Natural killer cell treated with Interleukin-12 subunit alpha and Interleukin-12 subunit beta and Interleukin-15 and Interleukin-18, amount 100 ng/mL, for 72 hours (primary cell): ENCODE measurements around the gene TMPRSS13. TPM values are rescaled to one million over a fixed set of nuclear protein-coding genes. Genes with fewer than 3 reads are reported as not detected.

ENCODE experiments used
- ATAC-seq, 2 donors: fragments of 150-1000 bp; cut with Tn5 transposase in 1 of 2; sonication (Bioruptor Pico), chemical (Tn5 transposase) in 1 of 2; 2 replicates each; pipeline ENCODE4 v1.10.0; 2021
- DNase-seq: peaks from one replicate; pipeline ENCODE4 v3.0.0; 2022; ENCODE audit warnings: low spot score
- H3K27ac Mint-ChIP-seq, 2 donors: 1 replicate in 1 of 2; 2 replicates in 1 of 2; pipeline ENCODE4 v1.8.0; 2022; ENCODE audit warnings: mixed read lengths in 2 of 2, mild to moderate bottlenecking in 1 of 2, moderate library complexity in 1 of 2
- H3K27me3 Mint-ChIP-seq, 2 donors: 1 replicate in 1 of 2; 2 replicates in 1 of 2; pipeline ENCODE4 v1.8.0; 2022; ENCODE audit warnings: mixed read lengths in 2 of 2
- H3K36me3 Mint-ChIP-seq: one replicate; pipeline ENCODE4 v1.8.0; 2022; ENCODE audit warnings: mixed read lengths
- H3K4me1 Mint-ChIP-seq, 2 donors: 1 replicate in 1 of 2; 2 replicates in 1 of 2; pipeline ENCODE4 v1.8.0; 2022; ENCODE audit warnings: low read depth in 2 of 2, mixed read lengths in 2 of 2, mild to moderate bottlenecking in 1 of 2
- H3K4me3 Mint-ChIP-seq: one replicate; pipeline ENCODE4 v1.8.0; 2022; ENCODE audit warnings: mixed read lengths
- H3K9me3 Mint-ChIP-seq: 2 replicates; pipeline ENCODE4 v1.8.0; 2022; ENCODE audit warnings: mixed read lengths
- total RNA-seq, 2 donors: library from RNA; stranded (reverse); gene quantifications; one replicate each; pipeline ENCODE4 v1.2.3, GENCODE V29; 2022

Gene TMPRSS13
- total RNA-seq, 2 donors from 2014 or later: 0.19 to 0.36 TPM

- no peaks in the 10 kb centered on the region for H3K27me3 Mint-ChIP-seq
- H3K27ac Mint-ChIP-seq: no peak overlapping the region
- H3K4me1 Mint-ChIP-seq: peaks cover 14% of the 10 kb centered on the region in 2 donors
- ATAC-seq (no peak), DNase-seq (no peak)
- H3K36me3 Mint-ChIP-seq: no peaks in the 10 kb centered on the region
- no peaks in the 10 kb centered on the region for H3K9me3 Mint-ChIP-seq
- no peak overlapping the region for H3K4me3 Mint-ChIP-seq
Measured at GRCh38 chr11:117909611-117910382, 19.4 kb downstream of the TMPRSS13 start.

DNA sequence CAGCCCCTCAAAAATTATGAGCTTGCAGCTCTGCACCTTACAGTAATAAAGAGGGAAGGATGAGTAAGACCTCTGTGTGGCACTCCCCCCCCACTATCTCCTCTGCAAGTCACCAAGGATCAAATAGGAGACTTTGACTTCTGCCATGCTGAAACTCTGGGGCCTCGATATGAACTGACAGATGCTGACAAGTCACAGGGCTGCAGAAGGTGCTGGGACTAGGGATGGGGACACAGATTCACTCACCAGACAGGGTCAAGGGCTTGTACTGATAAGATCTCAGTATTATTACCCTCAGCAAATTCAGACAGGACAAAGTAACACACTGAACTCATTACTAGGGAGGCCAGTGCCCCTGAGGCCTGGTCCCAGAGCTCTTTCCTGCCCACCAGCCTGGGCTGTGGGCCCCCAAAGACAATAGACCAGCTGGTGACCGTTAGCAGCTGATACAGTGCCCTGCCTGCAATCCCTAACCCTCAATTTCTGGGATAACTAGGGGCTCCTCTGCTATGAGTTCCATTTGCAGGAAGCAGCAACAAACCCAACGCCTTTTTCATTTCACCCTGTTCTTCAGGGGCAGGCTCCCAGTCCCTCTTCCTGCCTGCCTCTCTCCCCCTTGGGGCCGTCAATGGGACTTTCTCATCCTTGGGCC lies 20.1 kb downstream of the TMPRSS13 start:
- no peak overlapping the region for H3K4me3 Mint-ChIP-seq
- no peaks in the 10 kb centered on the region for H3K27me3 Mint-ChIP-seq
- no peak for ATAC-seq
- DNase-seq: no peak
- no peaks in the 10 kb centered on the region for H3K9me3 Mint-ChIP-seq
- H3K36me3 Mint-ChIP-seq: no peaks in the 10 kb centered on the region
- H3K4me1 Mint-ChIP-seq: peaks cover 14% of the 10 kb centered on the region in 2 donors
- H3K27ac Mint-ChIP-seq: no peak overlapping the region

DNA sequence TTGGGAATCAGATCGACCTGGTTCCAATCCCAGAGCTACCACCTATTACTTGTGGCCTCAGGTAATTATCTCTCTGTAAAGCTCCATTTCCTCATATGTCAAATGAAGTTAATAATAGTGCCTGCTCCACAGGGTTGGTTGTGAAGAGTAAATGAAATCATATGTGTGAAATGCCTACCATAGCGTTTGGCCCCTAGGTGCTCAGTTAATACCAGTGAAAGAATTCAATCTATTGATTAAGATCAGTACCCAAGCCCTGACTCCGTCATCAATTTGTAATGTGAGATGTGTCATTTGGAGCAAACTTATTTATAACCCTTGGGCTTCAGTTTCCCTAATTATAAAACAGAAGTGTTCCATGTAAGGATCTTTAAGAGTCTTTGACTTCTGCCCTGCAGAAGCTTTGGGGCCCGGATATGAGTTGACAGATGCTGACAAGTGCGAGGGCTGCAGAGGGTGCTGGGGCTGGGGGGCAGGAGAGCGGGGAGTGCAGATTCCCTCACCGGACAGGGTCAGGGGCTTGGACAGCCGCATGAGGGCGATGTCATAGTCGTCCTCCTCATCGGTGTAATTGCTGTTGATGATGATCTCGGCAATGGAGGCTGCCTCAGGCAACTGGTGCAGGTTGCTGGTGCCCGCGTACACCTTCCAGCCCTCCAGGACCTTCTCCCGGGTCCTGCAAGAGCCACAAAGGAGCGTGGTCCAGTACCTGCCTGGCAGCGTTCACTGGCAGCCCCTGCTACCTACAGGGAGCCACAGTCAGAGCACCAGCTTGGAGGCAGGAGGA lies 20.9 kb downstream of the TMPRSS13 start:
- Mint-ChIP-seq H3K36me3 (no peaks in the 10 kb centered on the region), H3K4me3 (no peak overlapping the region), H3K27me3 (no peaks in the 10 kb centered on the region), H3K9me3 (no peaks in the 10 kb centered on the region), H3K27ac (peak overlapping the region; percentile 17 to 52), H3K4me1 (peaks cover 12 to 14% of the 10 kb centered on the region in 2 donors)
- ATAC-seq (no peak), DNase-seq (no peak)

- H3K4me3 Mint-ChIP-seq: peak overlapping the region; percentile 5
- H3K9me3 Mint-ChIP-seq: no peaks in the 10 kb centered on the region
- H3K27me3 Mint-ChIP-seq: no peaks in the 10 kb centered on the region
- peak; percentile 93 to 96 for ATAC-seq
- DNase-seq: peak; percentile 73
- peak overlapping the region; percentile 17 to 52 for H3K27ac Mint-ChIP-seq
- H3K36me3 Mint-ChIP-seq: no peaks in the 10 kb centered on the region
- peaks cover 9 to 12% of the 10 kb centered on the region in 2 donors for H3K4me1 Mint-ChIP-seq
Measured at GRCh38 chr11:117907276-117908108, 21.7 kb downstream of the TMPRSS13 start.

DNA sequence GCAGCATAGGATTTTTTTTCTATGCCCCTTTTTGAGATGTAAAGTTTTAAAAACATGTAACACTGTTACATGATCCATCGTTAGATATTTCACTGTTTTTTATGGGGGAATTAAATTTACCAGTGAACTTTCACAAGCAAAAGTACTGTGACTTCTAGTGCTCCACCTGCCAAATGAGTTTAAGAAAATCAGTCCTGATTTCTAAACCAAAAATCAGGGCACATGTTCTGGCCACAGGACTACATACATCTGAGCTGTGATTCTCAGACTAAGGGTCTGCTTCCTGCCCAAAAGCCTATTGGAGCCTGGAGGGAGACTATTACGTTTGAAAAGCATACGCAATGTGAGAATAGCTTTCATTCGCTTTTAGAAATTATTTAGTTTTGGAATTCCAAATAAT lies 22.5 kb downstream of the TMPRSS13 start:
- Mint-ChIP-seq H3K27me3 (no peaks in the 10 kb centered on the region), H3K36me3 (no peaks in the 10 kb centered on the region), H3K9me3 (no peaks in the 10 kb centered on the region), H3K27ac (no peak overlapping the region), H3K4me3 (no peak overlapping the region), H3K4me1 (peaks cover 9 to 10% of the 10 kb centered on the region in 2 donors)
- DNase-seq: no peak
- ATAC-seq: no peak

DNA sequence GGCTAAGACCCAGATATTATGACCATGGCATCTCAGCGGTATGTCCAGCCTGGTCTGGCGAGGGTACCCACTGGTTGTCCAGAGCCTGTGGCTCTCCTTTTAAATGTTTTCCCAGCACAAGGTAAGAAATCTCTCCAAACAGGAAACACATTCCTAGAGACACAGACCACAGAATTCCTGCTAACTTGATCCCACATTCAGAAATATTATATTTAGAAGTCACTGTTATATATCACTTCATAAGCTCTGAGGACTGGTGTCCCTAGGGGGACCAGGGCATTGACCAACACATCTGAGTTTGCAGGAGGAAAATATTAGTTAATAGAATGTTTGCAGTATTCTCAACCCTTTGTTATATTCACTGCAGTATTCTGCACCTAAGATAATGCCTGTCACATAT lies 23.1 kb downstream of the TMPRSS13 start:
- DNase-seq: no peak
- H3K4me3 Mint-ChIP-seq: no peak overlapping the region
- ATAC-seq: no peak
- no peaks in the 10 kb centered on the region for H3K9me3 Mint-ChIP-seq
- no peaks in the 10 kb centered on the region for H3K27me3 Mint-ChIP-seq
- H3K4me1 Mint-ChIP-seq: peaks cover 9 to 10% of the 10 kb centered on the region in 2 donors
- no peaks in the 10 kb centered on the region for H3K36me3 Mint-ChIP-seq
- H3K27ac Mint-ChIP-seq: no peak overlapping the region

GRCh38 chr11:117905524-117905923 lies 23.7 kb downstream of the TMPRSS13 start:
- Mint-ChIP-seq H3K27ac (peak overlapping the region in 1 of 2 donors; percentile 57), H3K4me3 (no peak overlapping the region), H3K4me1 (peaks cover 9 to 10% of the 10 kb centered on the region in 2 donors), H3K9me3 (no peaks in the 10 kb centered on the region), H3K36me3 (no peaks in the 10 kb centered on the region), H3K27me3 (no peaks in the 10 kb centered on the region)
- no peak for ATAC-seq
- no peak for DNase-seq

DNA sequence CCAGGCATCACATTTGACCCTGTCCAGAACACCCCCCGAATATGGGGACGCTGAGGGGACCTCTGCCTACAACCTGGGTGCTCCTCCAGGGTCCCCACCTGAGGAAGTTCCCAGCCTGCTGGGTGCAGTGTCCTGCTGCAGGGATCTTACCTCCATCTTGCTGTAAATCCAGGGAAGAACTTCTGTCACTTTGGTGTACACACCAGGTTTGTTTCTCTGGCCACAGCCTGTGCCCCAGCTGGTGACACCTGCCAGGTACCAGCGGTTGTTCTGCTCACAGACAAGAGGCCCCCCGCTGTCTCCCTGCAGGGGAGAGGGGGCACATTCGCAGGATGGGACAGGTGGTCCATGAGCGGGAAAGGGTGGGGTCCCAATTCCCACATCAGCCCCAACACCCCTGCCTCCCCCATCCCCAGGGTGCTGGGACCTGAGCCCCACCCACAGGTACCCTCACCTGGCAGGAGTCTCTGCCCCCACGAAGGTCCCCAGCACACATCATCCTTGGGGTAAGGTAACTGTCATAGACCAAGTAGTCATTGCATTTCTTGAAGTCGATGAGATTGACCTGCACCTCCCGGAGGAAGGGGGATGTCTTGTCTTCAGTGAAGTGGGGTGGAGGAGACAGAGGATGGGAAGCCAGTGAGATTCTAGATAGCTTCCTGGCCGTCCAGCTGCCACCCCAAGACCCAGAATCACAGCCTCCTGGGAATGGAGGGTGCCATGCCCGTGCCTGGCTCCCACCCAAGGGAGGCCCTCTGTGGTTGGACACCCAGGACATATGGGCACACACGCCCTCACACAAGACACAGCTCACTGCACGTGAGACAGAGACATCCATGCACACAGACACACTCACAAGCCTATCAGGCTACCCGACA lies 25.5 kb downstream of the TMPRSS13 start:
- Mint-ChIP-seq H3K27ac (no peak overlapping the region), H3K27me3 (no peaks in the 10 kb centered on the region), H3K36me3 (no peaks in the 10 kb centered on the region), H3K9me3 (no peaks in the 10 kb centered on the region), H3K4me1 (peaks cover 9 to 13% of the 10 kb centered on the region in 2 donors), H3K4me3 (no peak overlapping the region)
- ATAC-seq: no peak
- DNase-seq: peak; percentile 48

DNA sequence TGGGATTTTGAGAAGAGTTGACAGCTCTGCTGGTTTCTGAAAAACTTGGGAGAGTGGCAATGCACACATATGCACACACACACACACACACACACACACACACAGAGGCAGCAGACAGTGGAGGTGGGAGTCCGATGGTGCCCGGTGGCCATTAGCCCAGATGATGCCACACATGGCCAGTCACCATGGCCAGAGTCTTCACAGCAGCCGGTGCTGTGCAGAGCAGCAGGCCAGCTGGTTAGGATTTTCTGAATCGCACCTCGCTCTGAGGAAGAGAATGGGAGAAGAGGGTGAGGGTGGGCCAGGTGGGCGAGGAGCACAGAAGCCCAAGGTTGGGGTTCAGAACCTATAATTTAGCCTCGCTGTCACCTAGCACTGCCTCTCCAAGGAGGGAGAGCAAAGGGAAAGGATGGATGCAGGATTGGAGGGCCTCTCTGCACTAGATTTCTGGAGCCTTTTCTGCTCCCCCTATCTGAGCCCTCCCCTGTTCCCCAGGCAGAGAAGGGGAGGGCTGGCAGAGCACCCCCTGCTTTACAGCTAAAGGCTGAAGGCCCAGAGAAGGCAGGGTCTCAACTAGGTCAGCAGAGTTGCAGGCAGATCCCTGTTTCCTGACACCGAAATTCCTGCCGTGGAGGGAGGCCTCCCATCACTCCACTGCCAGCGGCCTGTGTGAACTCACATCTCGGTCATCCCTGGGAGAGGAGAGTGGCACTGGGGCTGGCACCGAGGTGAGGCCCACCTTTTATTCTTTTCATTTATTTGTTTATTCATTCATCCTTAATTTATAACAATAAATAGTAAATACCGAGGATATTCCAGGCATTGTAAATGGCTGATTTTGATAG lies 27.0 kb downstream of the TMPRSS13 start:
- H3K9me3 Mint-ChIP-seq: no peaks in the 10 kb centered on the region

DNA sequence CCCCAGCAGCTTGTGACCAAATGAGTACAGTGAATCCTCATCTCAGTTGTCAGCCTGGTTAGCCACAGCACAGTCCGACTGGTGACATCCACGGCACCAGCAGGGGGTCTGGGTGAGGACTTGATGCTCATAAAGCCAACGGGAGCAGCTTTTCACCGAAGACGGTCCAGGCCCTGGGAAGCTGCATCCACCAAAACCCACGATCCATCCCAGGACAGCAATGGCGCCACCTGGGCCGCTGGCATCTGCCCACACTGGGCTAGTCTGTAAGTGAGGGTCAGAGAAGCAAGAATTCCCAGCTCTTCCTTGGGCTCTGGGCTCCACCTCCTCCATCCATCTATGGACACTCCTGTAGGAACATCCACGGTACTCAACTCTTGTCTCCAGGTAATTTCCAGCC lies 27.6 kb downstream of the TMPRSS13 start:
- Mint-ChIP-seq H3K36me3 (no peaks in the 10 kb centered on the region), H3K9me3 (no peaks in the 10 kb centered on the region), H3K4me1 (peaks cover 0 to 3% of the 10 kb centered on the region in 2 donors), H3K27me3 (peaks cover 0 to 4% of the 10 kb centered on the region in 2 donors), H3K27ac (no peak overlapping the region), H3K4me3 (no peak overlapping the region)
- peak; percentile 38 for DNase-seq
- no peak for ATAC-seq

More for the DNA sequence above, 27.0 kb downstream of the TMPRSS13 start:
- Mint-ChIP-seq H3K4me3 (no peak overlapping the region), H3K27ac (no peak overlapping the region), H3K4me1 (peaks cover under 1 to 4% of the 10 kb centered on the region in 2 donors), H3K36me3 (no peaks in the 10 kb centered on the region), H3K27me3 (no peaks in the 10 kb centered on the region)
- no peak for ATAC-seq
- DNase-seq: peak; percentile 26

DNA sequence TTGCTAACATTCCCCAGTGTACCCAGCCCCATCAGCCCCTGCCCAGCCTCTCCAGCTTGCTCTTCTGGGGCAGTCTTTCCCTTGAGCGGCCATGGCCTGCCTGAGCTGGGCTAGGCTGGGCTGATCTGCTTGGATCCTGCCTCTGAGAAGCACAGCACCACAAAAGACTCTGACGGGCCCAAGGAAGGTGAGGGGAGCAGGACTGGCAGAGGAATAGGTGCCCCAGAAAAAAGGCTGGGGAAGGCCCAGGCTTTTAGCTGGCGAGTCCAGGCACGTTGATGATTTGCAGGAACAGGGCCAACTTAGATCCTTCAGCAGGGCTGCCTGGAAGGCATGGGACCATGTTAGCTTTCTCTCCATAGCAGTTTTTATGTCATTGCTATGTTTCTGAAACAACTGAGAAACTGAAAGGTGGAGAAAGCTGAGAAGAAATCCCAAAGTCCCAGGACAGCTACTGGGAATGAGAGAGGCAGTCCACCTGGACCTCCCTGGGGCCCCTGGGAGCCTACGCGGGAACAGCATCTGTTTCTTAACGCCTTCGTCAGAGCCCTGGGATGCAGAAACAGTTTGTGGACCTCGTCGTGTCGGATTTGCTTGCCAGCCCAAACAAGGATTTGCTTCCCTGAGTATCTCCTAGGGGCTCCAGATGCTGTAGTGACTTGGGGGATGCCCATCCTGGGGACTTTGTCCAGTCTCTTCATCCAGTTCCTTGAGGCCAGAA lies 28.3 kb downstream of the TMPRSS13 start:
- Mint-ChIP-seq H3K4me1 (peaks cover 0 to 3% of the 10 kb centered on the region in 2 donors), H3K27me3 (peaks cover 7 to 9% of the 10 kb centered on the region in 2 donors), H3K36me3 (no peaks in the 10 kb centered on the region), H3K4me3 (no peak overlapping the region), H3K9me3 (no peaks in the 10 kb centered on the region), H3K27ac (no peak overlapping the region)
- no peak for ATAC-seq
- peak; percentile 57 for DNase-seq
